ENCODE measurements around the gene ZNF414. TPM values are rescaled to one million over a fixed set of nuclear protein-coding genes. Genes with fewer than 3 reads are reported as not detected.

The ZNF414 gene
- polyA plus RNA-seq, 4 donors, result 6.5 to 28.2 (median 17.3) TPM

GRCh38 chr19:8529369-8530006, 15.5 kb upstream of the ZNF414 start:
- Histone ChIP-seq H3K9me3 (ENCODE audit: control insufficient read depth in 2 of 2, insufficient read depth in 1 of 2, low read depth in 1 of 2, low read length in 1 of 2) (peaks cover 0 to 8% of the 10 kb centered on the region in 2 donors), H3K27me3 (ENCODE audit: control insufficient read depth in 3 of 3, insufficient read depth in 3 of 3, low read length in 3 of 3) (no peaks in the 10 kb centered on the region), H3K27ac (ENCODE audit: low read depth in 1 of 3, low read length in 2 of 3) (no peak overlapping the region), H3K36me3 (ENCODE audit: control insufficient read depth in 3 of 3, insufficient read depth in 2 of 3, low read depth in 1 of 3, low read length in 3 of 3) (peaks cover 0 to 15% (median 0%) of the 10 kb centered on the region in 3 donors), H3K4me1 (ENCODE audit: control insufficient read depth in 3 of 3, insufficient read depth in 2 of 3, low read depth in 1 of 3, low read length in 2 of 3) (peaks cover 0 to 32% (median 2%) of the 10 kb centered on the region in 3 donors), H3K4me3 (ENCODE audit: low read depth in 1 of 3, low read length in 3 of 3) (no peak overlapping the region)
- WGBS, 3 donors, result 19 to 70% (median 43%) methylated on average over 4 of the region's 4 CpGs
- peak in 1 of 2 donors; percentile 53 for DNase-seq
- no peak for FAIRE-seq

GRCh38 chr19:8528500-8528899, 14.5 kb upstream of the ZNF414 start:
- Histone ChIP-seq H3K36me3 (ENCODE audit: control insufficient read depth in 3 of 3, insufficient read depth in 2 of 3, low read depth in 1 of 3, low read length in 3 of 3) (peaks cover 0 to 15% (median 0%) of the 10 kb centered on the region in 3 donors), H3K27me3 (ENCODE audit: control insufficient read depth in 3 of 3, insufficient read depth in 3 of 3, low read length in 3 of 3) (no peaks in the 10 kb centered on the region), H3K4me3 (ENCODE audit: low read depth in 1 of 3, low read length in 3 of 3) (no peak overlapping the region), H3K27ac (ENCODE audit: low read depth in 1 of 3, low read length in 2 of 3) (no peak overlapping the region), H3K4me1 (ENCODE audit: control insufficient read depth in 3 of 3, insufficient read depth in 2 of 3, low read depth in 1 of 3, low read length in 2 of 3) (peaks cover 0 to 32% (median 2%) of the 10 kb centered on the region in 3 donors), H3K9me3 (ENCODE audit: control insufficient read depth in 2 of 2, insufficient read depth in 1 of 2, low read depth in 1 of 2, low read length in 1 of 2) (peaks cover 0 to 8% of the 10 kb centered on the region in 2 donors)
- 26 to 62% (median 46%) methylated on average over 4 of the region's 4 CpGs for WGBS, 3 donors
- FAIRE-seq (no peak), DNase-seq (peak in 1 of 2 donors; percentile 48)

- no peaks in the 10 kb centered on the region for H3K27me3 ChIP-seq (ENCODE audit: control insufficient read depth in 3 of 3, insufficient read depth in 3 of 3, low read length in 3 of 3)
- peaks cover 0 to 23% (median 0%) of the 10 kb centered on the region in 3 donors for H3K4me1 ChIP-seq (ENCODE audit: control insufficient read depth in 3 of 3, insufficient read depth in 2 of 3, low read depth in 1 of 3, low read length in 2 of 3)
- peaks cover 0 to 15% (median 2%) of the 10 kb centered on the region in 3 donors for H3K36me3 ChIP-seq (ENCODE audit: control insufficient read depth in 3 of 3, insufficient read depth in 2 of 3, low read depth in 1 of 3, low read length in 3 of 3)
- peaks cover 0 to 8% of the 10 kb centered on the region in 2 donors for H3K9me3 ChIP-seq (ENCODE audit: control insufficient read depth in 2 of 2, insufficient read depth in 1 of 2, low read depth in 1 of 2, low read length in 1 of 2)
- no peak for FAIRE-seq
- H3K27ac ChIP-seq (ENCODE audit: low read depth in 1 of 3, low read length in 2 of 3), result peak overlapping the region in 2 of 3 donors; percentile 72 to 93
- WGBS, 3 donors, result 15 to 33% (median 20%) methylated on average over 54 to 57 of the region's 57 CpGs
- peak overlapping the region; percentile 24 to 87 (median 67) for H3K4me3 ChIP-seq (ENCODE audit: low read depth in 1 of 3, low read length in 3 of 3)
- peak; percentile 87 to 94 for DNase-seq
Measured at GRCh38 chr19:8526345-8527091, 12.6 kb upstream of the ZNF414 start.

GRCh38 chr19:8525401-8525684, 11.4 kb upstream of the ZNF414 start:
- no peaks in the 10 kb centered on the region for H3K27me3 ChIP-seq (ENCODE audit: control insufficient read depth in 3 of 3, insufficient read depth in 3 of 3, low read length in 3 of 3)
- H3K27ac ChIP-seq (ENCODE audit: low read depth in 1 of 3, low read length in 2 of 3), result peak overlapping the region; percentile 35 to 87 (median 86)
- WGBS, 3 donors, result 9 to 35% (median 31%) methylated on average over 15 of the region's 15 CpGs
- peak overlapping the region in 2 of 3 donors; percentile 26 to 87 for H3K4me3 ChIP-seq (ENCODE audit: low read depth in 1 of 3, low read length in 3 of 3)
- DNase-seq, result no peak
- no peak for FAIRE-seq
- peaks cover 0 to 8% of the 10 kb centered on the region in 2 donors for H3K9me3 ChIP-seq (ENCODE audit: control insufficient read depth in 2 of 2, insufficient read depth in 1 of 2, low read depth in 1 of 2, low read length in 1 of 2)
- peaks cover 0 to 32% (median 0%) of the 10 kb centered on the region in 3 donors for H3K4me1 ChIP-seq (ENCODE audit: control insufficient read depth in 3 of 3, insufficient read depth in 2 of 3, low read depth in 1 of 3, low read length in 2 of 3)
- peaks cover 0 to 13% (median 2%) of the 10 kb centered on the region in 3 donors for H3K36me3 ChIP-seq (ENCODE audit: control insufficient read depth in 3 of 3, insufficient read depth in 2 of 3, low read depth in 1 of 3, low read length in 3 of 3)

- no peak for DNase-seq
- 94 to 96% (median 96%) methylated on average over 6 of the region's 6 CpGs for WGBS, 3 donors
- H3K4me1 ChIP-seq (ENCODE audit: control insufficient read depth in 3 of 3, insufficient read depth in 2 of 3, low read depth in 1 of 3, low read length in 2 of 3), result peaks cover 0 to 14% (median 0%) of the 10 kb centered on the region in 3 donors
Measured at GRCh38 chr19:8519388-8519787, 5.4 kb upstream of the ZNF414 start.

GRCh38 chr19:8518536-8518935, 4.6 kb upstream of the ZNF414 start:
- Histone ChIP-seq H3K9me3 (ENCODE audit: control insufficient read depth in 2 of 2, insufficient read depth in 1 of 2, low read depth in 1 of 2, low read length in 1 of 2) (no peaks in the 10 kb centered on the region), H3K27me3 (ENCODE audit: control insufficient read depth in 3 of 3, insufficient read depth in 3 of 3, low read length in 3 of 3) (no peaks in the 10 kb centered on the region), H3K4me1 (ENCODE audit: control insufficient read depth in 3 of 3, insufficient read depth in 2 of 3, low read depth in 1 of 3, low read length in 2 of 3) (peaks cover 0 to 15% (median 0%) of the 10 kb centered on the region in 3 donors), H3K4me3 (ENCODE audit: low read depth in 1 of 3, low read length in 3 of 3) (no peak overlapping the region), H3K36me3 (ENCODE audit: control insufficient read depth in 3 of 3, insufficient read depth in 2 of 3, low read depth in 1 of 3, low read length in 3 of 3) (peaks cover 0 to 2% (median 0%) of the 10 kb centered on the region in 3 donors), H3K27ac (ENCODE audit: low read depth in 1 of 3, low read length in 2 of 3) (peak overlapping the region in 1 of 3 donors; percentile 86)
- no peak for FAIRE-seq
- 82 to 89% (median 83%) methylated on average over 11 of the region's 11 CpGs for WGBS, 3 donors
- no peak for DNase-seq

More at GRCh38 chr19:8519388-8519787, 5.4 kb upstream of the ZNF414 start:
- Histone ChIP-seq H3K27ac (ENCODE audit: low read depth in 1 of 3, low read length in 2 of 3) (no peak overlapping the region), H3K27me3 (ENCODE audit: control insufficient read depth in 3 of 3, insufficient read depth in 3 of 3, low read length in 3 of 3) (no peaks in the 10 kb centered on the region), H3K4me3 (ENCODE audit: low read depth in 1 of 3, low read length in 3 of 3) (no peak overlapping the region), H3K36me3 (ENCODE audit: control insufficient read depth in 3 of 3, insufficient read depth in 2 of 3, low read depth in 1 of 3, low read length in 3 of 3) (peaks cover 0 to 2% (median 0%) of the 10 kb centered on the region in 3 donors), H3K9me3 (ENCODE audit: control insufficient read depth in 2 of 2, insufficient read depth in 1 of 2, low read depth in 1 of 2, low read length in 1 of 2) (no peaks in the 10 kb centered on the region)
- FAIRE-seq, result no peak

- Histone ChIP-seq H3K27me3 (ENCODE audit: control insufficient read depth in 3 of 3, insufficient read depth in 3 of 3, low read length in 3 of 3) (no peaks in the 10 kb centered on the region), H3K9me3 (ENCODE audit: control insufficient read depth in 2 of 2, insufficient read depth in 1 of 2, low read depth in 1 of 2, low read length in 1 of 2) (no peaks in the 10 kb centered on the region), H3K4me1 (ENCODE audit: control insufficient read depth in 3 of 3, insufficient read depth in 2 of 3, low read depth in 1 of 3, low read length in 2 of 3) (peaks cover 0 to 22% (median 0%) of the 10 kb centered on the region in 3 donors), H3K27ac (ENCODE audit: low read depth in 1 of 3, low read length in 2 of 3) (peak overlapping the region in 2 of 3 donors; percentile 0 to 86), H3K36me3 (ENCODE audit: control insufficient read depth in 3 of 3, insufficient read depth in 2 of 3, low read depth in 1 of 3, low read length in 3 of 3) (peaks cover 0 to 3% (median 2%) of the 10 kb centered on the region in 3 donors), H3K4me3 (ENCODE audit: low read depth in 1 of 3, low read length in 3 of 3) (no peak overlapping the region)
- peak in 1 of 2 donors; percentile 41 for DNase-seq
- 40 to 43% (median 42%) methylated on average over 10 of the region's 10 CpGs for WGBS, 3 donors
- FAIRE-seq, result no peak
Measured at GRCh38 chr19:8517551-8518442, 3.8 kb upstream of the ZNF414 start.

- H3K9me3 ChIP-seq (ENCODE audit: control insufficient read depth in 2 of 2, insufficient read depth in 1 of 2, low read depth in 1 of 2, low read length in 1 of 2), result peaks cover 0 to 6% of the 10 kb centered on the region in 2 donors
- H3K27ac ChIP-seq (ENCODE audit: low read depth in 1 of 3, low read length in 2 of 3), result peak overlapping the region in 1 of 3 donors; percentile 45
- peaks cover 0 to 22% (median 3%) of the 10 kb centered on the region in 3 donors for H3K36me3 ChIP-seq (ENCODE audit: control insufficient read depth in 3 of 3, insufficient read depth in 2 of 3, low read depth in 1 of 3, low read length in 3 of 3)
- 74 to 86% (median 80%) methylated on average over 11 of the region's 11 CpGs for WGBS, 3 donors
- FAIRE-seq, result no peak
- H3K27me3 ChIP-seq (ENCODE audit: control insufficient read depth in 3 of 3, insufficient read depth in 3 of 3, low read length in 3 of 3), result no peaks in the 10 kb centered on the region
- peaks cover 0 to 12% (median 2%) of the 10 kb centered on the region in 3 donors for H3K4me1 ChIP-seq (ENCODE audit: control insufficient read depth in 3 of 3, insufficient read depth in 2 of 3, low read depth in 1 of 3, low read length in 2 of 3)
- H3K4me3 ChIP-seq (ENCODE audit: low read depth in 1 of 3, low read length in 3 of 3), result no peak overlapping the region
- no peak for DNase-seq
Measured at GRCh38 chr19:8515317-8515716, 1.4 kb upstream of the ZNF414 start.

All from small intestine (tissue), 7 donors.